Glutamatergic neuron (in vitro differentiated cells): ENCODE measurements around the gene LZIC. TPM values are rescaled to one million over a fixed set of nuclear protein-coding genes. Genes with fewer than 3 reads are reported as not detected.

ENCODE experiments used
- DNase-seq: peaks from one replicate; pipeline ENCODE4 v3.0.0; 2022
- H3K27ac Mint-ChIP-seq: one replicate; pipeline ENCODE4 v1.8.0; 2020; ENCODE audit warnings: mild to moderate bottlenecking, mixed read lengths, inconsistent platforms; ENCODE audit not compliant: unreplicated experiment
- H3K27me3 Mint-ChIP-seq: one replicate; pipeline ENCODE4 v1.8.0; 2020; ENCODE audit warnings: mild to moderate bottlenecking, moderate library complexity, mixed read lengths, inconsistent platforms; ENCODE audit not compliant: unreplicated experiment
- H3K36me3 Mint-ChIP-seq: one replicate; pipeline ENCODE4 v1.8.0; 2020; ENCODE audit warnings: mild to moderate bottlenecking, mixed read lengths, inconsistent platforms; ENCODE audit not compliant: unreplicated experiment
- H3K4me1 Mint-ChIP-seq: one replicate; pipeline ENCODE4 v1.8.0; 2020; ENCODE audit warnings: mild to moderate bottlenecking, low read depth, mixed read lengths, inconsistent platforms; ENCODE audit not compliant: unreplicated experiment
- H3K4me3 Mint-ChIP-seq: one replicate; pipeline ENCODE4 v1.8.0; 2020; ENCODE audit warnings: mild to moderate bottlenecking, mixed read lengths, inconsistent platforms; ENCODE audit not compliant: unreplicated experiment
- H3K9me3 Mint-ChIP-seq: one replicate; pipeline ENCODE4 v1.8.0; 2020; ENCODE audit warnings: mild to moderate bottlenecking, moderate library complexity, mixed read lengths, inconsistent platforms; ENCODE audit not compliant: unreplicated experiment
- CTCF ChIP-seq: fragments of 200-600 bp; sonication (generic); IDR thresholded peaks from one replicate; pipeline ENCODE4 v1.5.0; 2021; ENCODE audit not compliant: partially characterized antibody, unreplicated experiment
- total RNA-seq: library from RNA; stranded (reverse); fragmentation: NEBNext Ultra II Directional; extraction: Animal tissue kit (Norgen Biotek cat#: 25700); gene quantifications from one replicate; pipeline ENCODE4 v1.2.1, GENCODE V29; 2021; ENCODE audit not compliant: unreplicated experiment

Gene LZIC
- total RNA-seq, 1 donor from 2014 or later = 34.3 TPM

DNA sequence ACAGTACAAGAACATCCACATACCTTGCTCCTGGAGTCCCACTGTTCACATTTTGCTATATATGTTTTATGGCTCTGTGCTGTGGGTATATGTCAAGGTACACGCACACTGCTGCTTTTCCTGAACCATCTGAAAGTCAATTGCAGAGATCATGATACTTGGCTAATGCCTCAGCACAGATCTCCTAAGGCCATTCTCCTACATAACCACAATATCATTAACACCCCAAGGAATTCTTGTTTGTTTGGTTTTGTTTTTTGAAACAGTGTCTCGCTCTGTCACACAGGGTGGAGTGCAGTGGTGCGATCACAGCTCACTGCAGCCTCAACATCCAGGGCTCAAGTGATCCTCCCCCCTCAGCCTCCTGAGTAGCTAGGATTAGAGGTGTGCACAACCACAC lies 49.1 kb downstream of the LZIC start:
- Mint-ChIP-seq H3K4me1 (peaks cover 13% of the 10 kb centered on the region), H3K27me3 (no peaks in the 10 kb centered on the region), H3K36me3 (no peaks in the 10 kb centered on the region), H3K9me3 (no peaks in the 10 kb centered on the region), H3K4me3 (no peak overlapping the region), H3K27ac (no peak overlapping the region)
- DNase-seq = no peak
- no peak for TF ChIP-seq CTCF

GRCh38 chr1:9892563-9893528 lies 50.3 kb downstream of the LZIC start:
- Mint-ChIP-seq H3K36me3 (no peaks in the 10 kb centered on the region), H3K4me3 (no peak overlapping the region), H3K27me3 (no peaks in the 10 kb centered on the region), H3K9me3 (no peaks in the 10 kb centered on the region), H3K4me1 (peaks cover 13% of the 10 kb centered on the region), H3K27ac (no peak overlapping the region)
- no peak for TF ChIP-seq CTCF
- no peak for DNase-seq

DNA sequence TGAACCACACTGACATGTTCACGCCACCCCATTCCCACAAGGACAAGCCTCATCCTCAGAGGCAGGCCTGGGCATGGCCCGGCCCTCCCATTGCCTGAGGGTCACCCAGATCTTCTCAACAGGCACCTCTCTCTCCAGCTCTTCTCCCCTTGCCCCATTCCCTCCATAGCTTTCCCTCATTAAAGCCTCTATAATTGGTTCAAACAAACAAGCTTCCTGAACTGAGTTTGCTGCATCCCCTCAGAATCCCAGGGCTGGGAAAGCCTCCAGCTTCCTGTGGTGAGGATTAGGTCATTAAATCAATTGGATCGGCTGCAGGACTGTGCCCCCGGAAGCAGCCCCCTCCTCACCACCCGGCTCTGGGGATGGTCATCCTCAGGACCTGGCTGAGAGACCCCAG lies 52.0 kb downstream of the LZIC start:
- Mint-ChIP-seq H3K27ac (no peak overlapping the region), H3K4me3 (no peak overlapping the region), H3K9me3 (no peaks in the 10 kb centered on the region), H3K36me3 (no peaks in the 10 kb centered on the region), H3K27me3 (no peaks in the 10 kb centered on the region), H3K4me1 (peaks cover 14% of the 10 kb centered on the region)
- no peak for DNase-seq
- TF ChIP-seq CTCF = no peak

DNA sequence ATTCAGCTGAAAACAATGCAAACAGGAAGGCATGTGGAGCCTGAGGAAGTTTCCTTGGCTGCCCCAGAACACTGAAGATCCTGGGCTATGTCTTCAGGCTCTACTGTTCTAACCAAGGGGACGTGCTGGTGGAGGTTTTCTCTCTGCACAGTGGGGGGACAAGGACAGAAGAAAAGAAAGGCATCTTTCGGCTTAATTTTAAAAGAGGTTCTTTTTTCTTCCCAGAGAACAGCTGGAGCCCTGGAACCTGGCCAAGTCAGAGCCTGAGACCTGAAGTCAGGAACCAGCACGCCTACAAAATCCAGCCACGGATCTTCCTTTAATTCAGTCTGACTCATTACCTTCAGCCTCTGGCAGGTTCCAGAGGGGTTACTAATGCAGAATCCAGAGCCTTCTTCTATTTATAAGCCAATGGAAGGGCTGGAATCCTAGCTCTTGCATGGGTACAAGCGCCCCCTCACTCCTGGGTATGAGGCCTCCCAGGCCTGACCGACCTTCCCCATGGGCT lies 52.9 kb downstream of the LZIC start:
- H3K4me1 Mint-ChIP-seq = peaks cover 17% of the 10 kb centered on the region
- H3K9me3 Mint-ChIP-seq = no peaks in the 10 kb centered on the region
- DNase-seq = no peak
- no peaks in the 10 kb centered on the region for H3K36me3 Mint-ChIP-seq
- H3K27ac Mint-ChIP-seq = no peak overlapping the region
- H3K27me3 Mint-ChIP-seq = no peaks in the 10 kb centered on the region
- no peak for TF ChIP-seq CTCF
- no peak overlapping the region for H3K4me3 Mint-ChIP-seq

GRCh38 chr1:9889411-9889810 lies 53.8 kb downstream of the LZIC start:
- H3K4me3 Mint-ChIP-seq = no peak overlapping the region
- no peaks in the 10 kb centered on the region for H3K9me3 Mint-ChIP-seq
- peaks cover 19% of the 10 kb centered on the region for H3K4me1 Mint-ChIP-seq
- no peak for TF ChIP-seq CTCF
- no peak for DNase-seq
- H3K36me3 Mint-ChIP-seq = no peaks in the 10 kb centered on the region
- H3K27me3 Mint-ChIP-seq = no peaks in the 10 kb centered on the region
- no peak overlapping the region for H3K27ac Mint-ChIP-seq
